Inflammatory macrophage (primary cell): Measurements from ENCODE around the gene NAA30.

Source experiments
- DNase-seq, 2 donors: peaks; one replicate each; pipeline ENCODE4 v3.0.0-alpha.2; 2020 to 2022

The NAA30 gene

GRCh38 chr14:57400556-57401494 is 10.4 kb downstream of the NAA30 start:
- no peak for DNase-seq

DNA sequence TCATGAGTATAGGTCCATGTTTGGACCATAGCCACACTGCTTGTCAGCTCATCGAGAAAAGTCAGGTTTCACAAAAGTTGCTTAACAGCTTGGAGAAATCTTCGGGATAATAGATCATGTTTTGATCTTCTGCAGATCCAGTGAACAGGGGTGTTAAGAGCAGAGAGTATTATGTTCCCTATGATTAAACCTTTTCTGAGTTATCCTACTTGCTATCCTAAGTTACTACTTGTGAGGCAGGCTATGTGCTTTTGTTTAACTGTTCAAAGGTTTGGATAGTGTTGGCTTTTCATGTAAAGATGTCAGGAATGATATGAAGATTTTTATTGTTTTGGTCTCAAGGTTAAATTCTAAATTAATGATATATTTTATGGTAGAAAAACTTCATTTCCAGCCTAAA is 11.1 kb downstream of the NAA30 start:
- DNase-seq, result no peak

DNA sequence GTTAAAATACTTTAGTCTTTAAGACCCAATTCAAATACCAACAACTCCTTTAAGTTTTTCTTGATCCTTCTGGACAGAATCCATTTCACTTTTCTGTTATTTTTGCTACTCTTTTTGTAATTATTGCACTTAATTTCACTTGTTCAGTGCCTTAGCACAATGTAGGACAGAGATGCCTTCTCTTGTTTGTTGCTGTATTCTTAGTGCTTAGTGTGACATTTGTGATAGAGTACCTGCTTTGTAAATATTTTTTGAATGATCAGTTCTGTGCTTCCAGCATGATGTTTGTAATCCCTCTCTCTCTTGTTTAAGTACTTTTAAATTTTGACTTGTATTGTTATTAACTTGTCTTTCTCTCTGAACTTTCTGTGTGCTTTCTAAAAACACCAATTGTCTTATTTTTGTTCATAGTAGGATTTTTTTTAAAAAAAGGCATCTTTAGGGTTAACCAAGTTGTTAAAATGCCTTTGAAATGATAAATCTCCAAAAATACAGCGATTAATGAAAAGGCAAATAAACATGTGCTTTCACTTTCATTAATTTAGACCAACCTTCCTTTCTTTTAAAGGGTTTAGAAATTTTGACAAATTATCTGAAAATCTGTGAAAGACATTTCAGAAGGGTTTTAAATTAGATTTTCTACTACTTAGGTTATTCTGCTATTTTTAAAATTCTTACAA is 11.9 kb downstream of the NAA30 start:
- no peak for DNase-seq

DNA sequence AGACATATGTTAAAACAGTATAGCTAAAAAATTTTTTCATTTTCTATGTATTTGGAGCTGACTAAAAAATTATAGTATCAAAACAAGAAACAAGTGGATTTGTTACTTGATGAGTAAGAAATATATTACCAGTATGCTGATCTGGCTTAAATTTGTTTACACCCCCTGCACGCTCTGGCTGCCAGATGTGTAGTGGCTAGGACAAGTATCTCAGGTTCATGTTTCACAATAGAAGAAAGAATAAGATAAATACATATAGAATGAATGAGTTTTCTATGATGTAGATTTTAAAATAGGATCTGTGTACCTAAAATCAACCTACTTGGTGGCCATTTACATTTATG is 13.1 kb downstream of the NAA30 start:
- no peak for DNase-seq

DNA sequence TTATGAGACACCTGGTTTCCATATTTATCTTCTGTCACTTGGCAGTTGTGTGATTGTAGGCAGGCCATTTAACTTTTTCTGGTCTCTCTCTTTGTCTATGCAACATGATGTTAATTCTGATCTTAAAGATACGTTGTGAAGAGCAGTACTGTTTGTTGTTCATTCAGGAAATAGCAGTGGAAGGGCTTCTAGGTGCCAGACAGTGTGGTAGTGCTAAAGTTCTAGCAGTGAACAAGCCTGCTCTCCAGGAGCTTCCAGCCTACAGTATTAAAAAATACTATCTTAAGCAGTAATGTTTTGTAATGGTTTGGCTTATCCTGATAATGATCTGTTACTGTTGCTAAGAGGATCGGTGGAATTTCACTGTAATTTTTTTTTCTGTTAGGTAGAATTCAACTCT is 15.2 kb downstream of the NAA30 start:
- no peak for DNase-seq

DNA sequence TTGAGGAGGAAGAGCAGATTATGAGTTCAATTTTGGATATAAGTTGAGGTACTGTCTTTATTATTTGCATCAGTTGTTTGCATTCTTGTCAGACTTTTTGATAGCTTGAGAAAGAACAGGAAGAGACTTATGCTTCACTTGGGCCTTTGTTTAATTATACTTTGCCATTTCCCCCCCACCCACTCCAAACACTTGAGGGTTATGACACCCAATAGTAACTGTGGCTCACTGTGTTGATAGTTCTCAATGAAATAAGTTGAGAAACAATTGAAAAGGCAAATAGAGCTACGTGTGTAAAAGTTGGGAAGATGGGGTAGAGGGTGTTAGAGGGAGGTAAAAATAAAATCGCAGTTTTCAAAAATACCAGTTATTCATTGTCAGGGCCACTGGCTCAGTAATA is 17.7 kb downstream of the NAA30 start:
- no peak for DNase-seq

- no peak for DNase-seq
These were observed 18.2 kb downstream of the NAA30 start for GRCh38 chr14:57408634-57409033.

DNA sequence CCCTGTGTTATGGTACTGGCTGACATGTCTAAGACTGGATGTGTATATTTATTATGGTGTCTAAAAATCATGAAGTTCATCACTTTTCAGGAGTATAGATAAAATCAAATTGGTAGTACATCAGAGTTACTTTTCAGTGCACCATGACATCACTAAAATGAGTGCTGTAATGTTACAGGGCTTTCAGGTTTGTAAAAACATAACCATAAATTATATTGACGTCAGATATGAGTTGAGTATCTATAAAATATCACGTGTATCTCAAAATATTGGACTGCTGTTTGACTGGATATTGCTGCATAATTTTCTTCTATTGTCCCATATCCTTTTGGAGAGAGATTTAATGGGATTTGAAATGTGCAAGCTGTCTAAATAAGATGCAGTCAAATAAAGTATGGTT is 22.0 kb downstream of the NAA30 start:
- no peak for DNase-seq

- DNase-seq, result no peak
These were observed 23.5 kb downstream of the NAA30 start for GRCh38 chr14:57413849-57414248.

- no peak for DNase-seq
These were observed 26.8 kb downstream of the NAA30 start for GRCh38 chr14:57417228-57417627.

DNA sequence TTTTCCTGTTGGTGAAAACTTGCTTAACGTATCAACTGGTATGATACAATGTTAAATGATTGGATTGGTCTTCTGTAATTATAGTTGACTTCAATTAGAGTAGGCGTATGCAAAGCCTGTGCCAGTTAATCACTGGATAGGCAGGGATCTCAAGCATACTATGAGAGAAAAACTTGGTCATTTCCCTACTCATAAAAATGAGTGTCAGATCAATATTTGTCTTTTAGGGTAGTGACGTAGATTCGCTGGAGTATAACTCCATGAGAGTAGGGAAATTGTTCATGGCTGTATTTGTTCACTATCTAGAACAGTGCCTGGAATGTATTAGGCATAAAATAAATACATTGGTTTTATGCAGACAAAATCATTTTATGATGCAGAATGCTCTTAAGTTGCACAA is 28.6 kb downstream of the NAA30 start:
- DNase-seq, result no peak

- DNase-seq, result no peak
These were observed 29.6 kb downstream of the NAA30 start for GRCh38 chr14:57420033-57420432.

GRCh38 chr14:57420986-57421385 is 30.6 kb downstream of the NAA30 start:
- DNase-seq, result no peak

DNA sequence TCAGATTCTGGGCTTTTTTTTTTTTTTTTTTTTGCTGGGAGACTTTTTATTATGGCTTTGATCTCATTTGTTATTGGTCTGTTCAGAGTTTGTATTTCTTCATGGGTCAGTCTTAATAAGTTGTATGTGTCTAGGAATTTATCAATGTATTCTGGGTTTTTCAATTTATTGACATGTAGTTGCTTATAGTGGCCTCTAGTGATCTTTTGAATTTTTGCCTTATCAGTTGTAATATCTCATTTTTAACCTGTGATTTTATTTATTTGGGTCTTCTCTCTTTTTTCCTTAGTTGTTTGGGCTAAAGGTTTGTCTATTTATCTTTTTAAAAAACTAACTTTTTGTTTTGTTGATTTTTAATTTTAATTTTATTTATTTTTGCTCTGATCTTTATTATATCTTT is 45.5 kb downstream of the NAA30 start:
- DNase-seq, result no peak

DNA sequence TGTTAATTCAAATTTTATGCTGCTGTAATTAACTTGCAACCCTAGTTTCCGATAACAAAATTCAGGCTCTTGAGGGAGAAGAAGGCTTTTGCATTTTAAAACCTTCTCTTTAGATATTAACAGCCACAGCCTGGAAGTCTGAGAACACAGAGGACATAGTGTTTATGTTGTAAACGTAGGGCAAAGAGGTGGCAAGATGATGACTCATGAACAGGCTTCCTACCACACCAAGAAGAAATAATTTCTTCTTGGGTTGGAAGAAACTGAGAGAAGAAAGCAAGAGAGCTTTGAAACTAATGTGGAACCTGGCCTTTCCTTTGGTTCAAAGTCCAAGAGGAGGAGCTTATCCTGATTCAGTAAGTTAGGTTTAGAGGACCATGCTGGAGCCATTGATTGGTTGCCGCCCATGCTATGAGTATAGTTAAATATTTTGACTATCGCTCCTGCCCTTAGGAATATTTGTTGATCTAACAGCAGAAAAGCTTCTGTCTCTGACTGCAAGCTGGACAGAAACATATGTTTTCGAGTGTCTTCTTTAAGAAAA is 71.5 kb downstream of the NAA30 start:
- no peak for DNase-seq

- no peak for DNase-seq
These were observed 72.2 kb downstream of the NAA30 start for GRCh38 chr14:57462551-57462950.

GRCh38 chr14:57464008-57464730 is 73.8 kb downstream of the NAA30 start:
- no peak for DNase-seq
